Stimulated activated CD8-positive, alpha-beta memory T cell treated with anti-CD3 and anti-CD28 coated beads, Interleukin-12 subunit alpha, Interleukin-12 subunit beta, amount 100 ng/mL, for 24 hours (primary cell): Measurements from ENCODE around the gene CABP2.
A peak's percentile ranks its signal among the peaks of the same experiment; 100 is the strongest.
"Not testable (repeated sequence)": the region's sequence is repeated elsewhere in the genome, so short reads cannot be mapped to it uniquely, and the experiment has no call there.

Experiments used
- DNase-seq: peaks from one replicate; pipeline ENCODE4 v3.0.0-alpha.2; 2020; ENCODE audit errors: extremely low read depth

Gene CABP2

GRCh38 chr11:67494371-67495233, 28.6 kb downstream of the CABP2 start:
- DNase-seq, result no peak

- no peak for DNase-seq
Measured at GRCh38 chr11:67493548-67494370, 29.5 kb downstream of the CABP2 start.

GRCh38 chr11:67492801-67493547, 30.3 kb downstream of the CABP2 start:
- no peak for DNase-seq

- DNase-seq, result no peak
Measured at GRCh38 chr11:67492069-67492727, 31.0 kb downstream of the CABP2 start.

GRCh38 chr11:67491276-67492068, 31.8 kb downstream of the CABP2 start:
- no peak for DNase-seq

- DNase-seq, result no peak
Measured at GRCh38 chr11:67490727-67491065, 32.5 kb downstream of the CABP2 start.

- DNase-seq, result no peak
Measured at GRCh38 chr11:67489885-67490726, 33.1 kb downstream of the CABP2 start.

GRCh38 chr11:67489203-67489884, 33.9 kb downstream of the CABP2 start:
- DNase-seq, result no peak

- no peak for DNase-seq
Measured at GRCh38 chr11:67486481-67487195, 36.6 kb downstream of the CABP2 start.

- not testable (repeated sequence) for DNase-seq
Measured at GRCh38 chr11:67485873-67486361, 37.3 kb downstream of the CABP2 start.

GRCh38 chr11:67484847-67485311, 38.4 kb downstream of the CABP2 start:
- no peak for DNase-seq

GRCh38 chr11:67483831-67484665, 39.2 kb downstream of the CABP2 start:
- DNase-seq, result no peak

GRCh38 chr11:67482827-67483798, 40.1 kb downstream of the CABP2 start, which contains the start of gene AIP:
TSS of gene AIP (plus strand) at chr11:67483026. CDS start at chr11:67483159, 133 bp downstream.
- peak; percentile 92 for DNase-seq

GRCh38 chr11:67482275-67482826, 40.9 kb downstream of the CABP2 start:
- no peak for DNase-seq

GRCh38 chr11:67477344-67478050, 45.7 kb downstream of the CABP2 start:
- not testable (repeated sequence) for DNase-seq
